Esophagus squamous epithelium (tissue), 5 donors: ENCODE data around the gene EIF5AL1. TPM values are rescaled to one million over a fixed set of nuclear protein-coding genes. Genes with fewer than 3 reads are reported as not detected.

ENCODE experiments used
- DNase-seq: peaks from one replicate; lab custom pipeline; 2025; lab: John Stamatoyannopoulos, UW
- H3K27ac ChIP-seq, 4 donors: fragments of 200-600 bp; sonication (generic); one replicate each; pipeline ENCODE4 v1.5.1; 2016 to 2019; ENCODE audit warnings: mild to moderate bottlenecking in 1 of 4
- H3K27me3 ChIP-seq, 4 donors: fragments of 200-600 bp; sonication (generic); 1 replicate in 3 of 4; 2 replicates in 1 of 4; pipeline versions ENCODE4 v1.5.1 to v1.6.0; 2017 to 2021; ENCODE audit warnings: antibody characterized with exemption in 1 of 4
- H3K36me3 ChIP-seq, 3 donors: fragments of 200-600 bp; sonication (generic); one replicate each; pipeline ENCODE4 v1.5.1; 2016 to 2019
- H3K4me1 ChIP-seq, 3 donors: fragments of 200-600 bp; sonication (generic); one replicate each; pipeline ENCODE4 v1.5.1; 2017 to 2019
- H3K4me3 ChIP-seq, 4 donors: fragments of 200-600 bp; sonication (generic); 1 replicate in 3 of 4; 2 replicates in 1 of 4; pipeline ENCODE4 v1.5.1; 2016 to 2019; ENCODE audit warnings: mild to moderate bottlenecking in 2 of 4, moderate library complexity in 1 of 4
- H3K9me3 ChIP-seq, 3 donors: fragments of 200-600 bp; sonication (generic); one replicate each; pipeline ENCODE4 v1.5.1; 2016 to 2019
- CTCF ChIP-seq, 6 experiments: fragments of 450-650 bp in 4 of 6; fragments of 200-600 bp in 2 of 6; sonication (generic) in 2 of 6; IDR thresholded peaks; one replicate each; pipeline ENCODE4 v1.5.1; 2016 to 2019; ENCODE audit warnings: antibody characterized with exemption in 6 of 6, mild to moderate bottlenecking in 4 of 6, moderate library complexity in 4 of 6
- POLR2A ChIP-seq, 4 donors: fragments of 450-650 bp; IDR thresholded peaks; one replicate each; pipeline ENCODE4 v1.6.1; 2017; ENCODE audit warnings: antibody characterized with exemption in 4 of 4, mild to moderate bottlenecking in 4 of 4, moderate library complexity in 3 of 4
- WGBS, 2 donors: methylation state at CpG; one replicate each; pipeline ENCODE4 v1.1.5; 2018; 5-methylcytosine and 5-hydroxymethylcytosine counted together
- intact Hi-C: fragments of 100-400 bp; cut with DNase I; formaldehyde crosslinking; loops from one replicate; pipeline ENCODE4 v1.15.0; 2022
- total RNA-seq, 4 donors: library from RNA; depleted of rRNA; stranded (reverse); fragments of >200 nt; gene quantifications; one replicate each; pipeline ENCODE4 v1.1.0, GENCODE V29; 2016
- donor health status: DM: yes; HTN: yes; CAD: no.

The EIF5AL1 gene
- total RNA-seq, 4 donors from 2014 or later = 0.32 to 0.70 (median 0.42) TPM

GRCh38 chr10:79487296-79488194 is 24.8 kb upstream of the EIF5AL1 start:
- TF ChIP-seq CTCF (IDR thresholded peaks at IDR 0.05) (peak; percentile 28 to 69 (median 56)), POLR2A (IDR thresholded peaks at IDR 0.05) (no peak)
- H3K4me1 ChIP-seq = peaks cover 0 to 48% (median 3%) of the 10 kb centered on the region in 3 donors
- WGBS, 2 donors = 73 to 76% methylated on average over 5 to 7 of the region's 10 CpGs
- H3K9me3 ChIP-seq = no peaks in the 10 kb centered on the region
- no peaks in the 10 kb centered on the region for H3K27me3 ChIP-seq
- no peak overlapping the region for H3K4me3 ChIP-seq
- intact Hi-C loops = no loop called here
- H3K27ac ChIP-seq = peak overlapping the region; percentile 24 to 83 (median 65)
- no peak for DNase-seq
- no peaks in the 10 kb centered on the region for H3K36me3 ChIP-seq

- no peak overlapping the region for H3K4me3 ChIP-seq
- no peaks in the 10 kb centered on the region for H3K36me3 ChIP-seq
- H3K9me3 ChIP-seq = no peaks in the 10 kb centered on the region
- TF ChIP-seq CTCF (IDR thresholded peaks at IDR 0.05) = no peak
- no peak for TF ChIP-seq POLR2A (IDR thresholded peaks at IDR 0.05)
- no peaks in the 10 kb centered on the region for H3K27me3 ChIP-seq
- intact Hi-C loops = no loop called here
- WGBS, 2 donors = 51 to 56% methylated on average over 5 of the region's 5 CpGs
- H3K4me1 ChIP-seq = peaks cover 0 to 48% (median 3%) of the 10 kb centered on the region in 3 donors
- no peak for DNase-seq
- peak overlapping the region; percentile 24 to 83 (median 65) for H3K27ac ChIP-seq
These were observed 24.0 kb upstream of the EIF5AL1 start for GRCh38 chr10:79488336-79488735.

DNA sequence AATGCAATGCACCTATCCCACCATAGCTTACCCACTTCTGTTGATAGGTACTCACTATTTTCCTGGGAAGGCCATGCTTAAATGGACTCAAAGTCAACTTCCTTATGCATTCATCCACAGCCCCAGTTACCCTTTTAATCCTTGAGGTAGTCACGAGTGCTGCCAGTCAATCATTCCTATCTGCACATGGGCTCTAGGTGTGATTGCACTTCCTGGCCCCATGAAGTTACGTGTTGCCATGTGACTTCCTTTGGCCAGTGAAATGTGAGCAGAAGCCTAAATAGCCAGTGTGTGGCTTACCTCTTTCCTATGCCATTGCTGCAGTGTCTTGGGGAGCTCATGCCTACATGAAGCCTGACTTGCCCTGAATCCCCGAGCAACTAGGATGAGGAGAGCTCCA is 23.5 kb upstream of the EIF5AL1 start:
- no peak for DNase-seq

DNA sequence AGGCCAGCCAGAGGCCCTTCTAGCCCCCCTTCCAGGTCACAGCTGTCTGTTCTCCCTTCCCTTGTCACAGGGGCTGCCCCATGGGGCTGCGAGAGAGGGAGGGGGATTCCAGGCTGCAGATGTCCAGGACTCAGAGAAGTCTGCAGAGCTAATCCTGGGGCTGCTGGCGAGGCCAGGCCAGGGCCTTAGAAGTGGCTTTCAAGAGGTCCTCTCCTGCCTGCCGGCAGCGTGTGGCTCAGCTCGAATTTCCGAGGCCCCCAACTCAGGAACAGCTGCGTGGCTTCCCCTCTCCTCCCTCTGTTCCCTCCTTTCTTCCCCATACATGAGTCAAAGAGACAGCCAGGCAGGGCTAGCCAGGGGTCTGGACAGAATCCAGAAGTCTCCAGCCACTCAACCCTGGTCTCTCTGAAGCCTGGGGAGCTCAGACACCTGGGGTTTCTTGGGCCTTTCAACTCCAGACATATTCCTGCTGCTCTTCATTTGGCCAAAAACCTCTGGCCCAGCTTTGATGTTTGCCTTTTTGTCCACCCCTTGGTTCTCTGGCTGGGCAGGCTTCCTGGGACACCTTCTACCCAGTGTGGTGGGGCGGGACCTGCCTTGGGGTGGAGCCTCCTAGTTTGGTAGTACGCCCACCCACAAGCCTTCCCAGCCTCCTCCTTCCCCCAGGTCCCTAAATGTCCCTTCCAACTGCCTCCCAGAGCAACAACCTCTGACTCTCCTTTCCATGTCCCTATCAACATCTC is 21.8 kb upstream of the EIF5AL1 start:
- TF ChIP-seq POLR2A (IDR thresholded peaks at IDR 0.05) = no peak
- TF ChIP-seq CTCF (IDR thresholded peaks at IDR 0.05) = no peak
- Histone ChIP-seq H3K27me3 (no peaks in the 10 kb centered on the region), H3K4me3 (no peak overlapping the region), H3K27ac (peak overlapping the region in 3 of 4 donors; percentile 20 to 75 (median 23)), H3K4me1 (peaks cover 0 to 35% (median 3%) of the 10 kb centered on the region in 3 donors), H3K9me3 (no peaks in the 10 kb centered on the region), H3K36me3 (no peaks in the 10 kb centered on the region)
- intact Hi-C loops = no loop called here
- DNase-seq = no peak
- WGBS, 2 donors = 78 to 98% methylated on average over 7 of the region's 9 CpGs

More for the DNA sequence above, 23.5 kb upstream of the EIF5AL1 start:
- intact Hi-C loops = no loop called here
- no peak for TF ChIP-seq CTCF (IDR thresholded peaks at IDR 0.05)
- TF ChIP-seq POLR2A (IDR thresholded peaks at IDR 0.05) = no peak
- Histone ChIP-seq H3K36me3 (no peaks in the 10 kb centered on the region), H3K27ac (peak overlapping the region in 3 of 4 donors; percentile 55 to 83 (median 75)), H3K9me3 (no peaks in the 10 kb centered on the region), H3K27me3 (no peaks in the 10 kb centered on the region), H3K4me1 (peaks cover 0 to 44% (median 3%) of the 10 kb centered on the region in 3 donors), H3K4me3 (no peak overlapping the region)
- 63 to 68% methylated on average over 1 to 3 of the region's 3 CpGs for WGBS, 2 donors
